EL (cell line): ENCODE results near the gene NLGN1.
A peak's percentile ranks its signal among the peaks of the same experiment; 100 is the strongest.

Experiments used
- DNase-seq: peaks from one replicate; pipeline ENCODE4 v3.0.0-alpha.2; 2016

NLGN1 gene

DNA sequence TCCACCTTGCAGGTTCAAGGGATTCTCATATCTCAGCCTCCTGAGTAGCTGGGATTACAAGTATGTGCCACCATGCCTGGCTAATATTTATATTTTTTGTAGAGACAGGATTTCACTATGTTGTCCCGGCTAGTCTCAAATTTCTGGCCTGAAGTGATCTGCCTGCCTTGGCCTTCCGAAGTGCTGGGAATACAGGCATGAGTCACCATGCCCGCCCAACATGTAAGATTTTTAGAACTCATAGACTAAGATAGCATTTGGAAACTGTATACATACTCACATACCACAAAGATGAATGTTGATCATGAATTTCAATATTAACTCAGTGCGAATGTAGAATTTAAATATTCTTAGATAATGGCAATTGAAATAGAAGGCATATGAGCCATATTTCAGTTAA, 718.9 kb downstream of the NLGN1 start:
- DNase-seq, result peak; percentile 44

DNA sequence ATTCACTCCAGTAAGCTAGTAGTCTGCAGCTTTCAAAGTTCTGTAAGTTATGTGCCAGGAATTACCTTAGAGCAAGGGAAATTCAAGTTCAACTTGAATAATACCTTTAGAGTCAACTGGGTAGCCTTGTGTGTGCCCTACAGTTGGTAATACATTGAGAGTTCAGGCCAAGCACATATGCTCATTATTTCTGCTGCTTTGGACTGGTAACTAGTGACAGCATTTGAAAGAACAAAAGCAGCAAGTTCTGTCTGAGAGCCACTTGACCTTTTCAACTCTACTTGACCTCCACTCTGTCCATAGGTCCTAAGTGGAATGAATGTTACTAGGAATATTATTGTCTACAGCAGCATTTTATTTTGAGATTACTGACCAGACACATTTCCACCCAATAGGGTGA, 723.5 kb downstream of the NLGN1 start:
- no peak for DNase-seq

DNA sequence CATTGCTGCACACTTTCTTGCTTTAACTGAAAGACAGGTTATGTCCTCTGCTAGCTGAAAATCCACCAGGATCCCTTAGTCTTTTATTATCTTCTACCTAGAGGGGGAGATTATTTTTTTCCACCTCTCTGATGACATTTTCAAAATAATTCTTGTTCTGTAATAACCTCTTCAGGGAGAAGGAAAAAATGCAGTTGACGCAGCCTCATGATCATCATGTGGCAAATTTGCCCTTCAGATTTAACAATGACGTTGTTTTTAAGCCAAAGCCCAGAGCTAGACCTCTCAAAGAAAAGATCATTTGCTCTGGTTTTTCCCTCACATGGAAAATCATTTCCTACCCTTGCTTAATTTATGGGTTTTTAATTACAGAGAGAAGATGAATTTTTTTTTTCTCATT, 724.9 kb downstream of the NLGN1 start:
- DNase-seq, result no peak

DNA sequence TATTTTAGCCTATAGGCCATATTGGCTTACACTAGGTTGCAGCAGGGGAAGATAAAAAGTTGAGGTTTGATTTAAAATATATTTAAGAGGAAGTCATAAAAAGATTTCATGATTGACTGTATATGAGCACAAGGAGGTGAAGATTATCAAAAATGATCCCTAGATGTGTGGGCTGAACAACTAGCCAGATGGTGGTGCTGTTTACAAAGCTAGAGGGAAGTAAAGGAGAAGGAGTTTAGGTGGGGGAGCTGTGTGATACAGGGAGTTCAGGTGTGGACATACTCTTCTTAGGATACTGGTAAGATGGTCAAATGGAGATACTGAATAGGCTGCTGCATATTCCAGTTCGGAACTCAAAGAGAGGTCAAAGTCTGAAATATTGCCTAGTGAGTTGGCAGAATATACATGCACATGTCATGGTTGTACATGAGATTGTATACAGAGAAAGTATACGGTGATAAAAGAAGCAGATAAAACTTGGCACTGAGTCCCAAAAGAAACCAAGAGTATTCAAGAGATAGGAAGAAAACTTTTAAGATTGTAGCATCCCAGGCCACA, 727.8 kb downstream of the NLGN1 start:
- peak; percentile 59 for DNase-seq

DNA sequence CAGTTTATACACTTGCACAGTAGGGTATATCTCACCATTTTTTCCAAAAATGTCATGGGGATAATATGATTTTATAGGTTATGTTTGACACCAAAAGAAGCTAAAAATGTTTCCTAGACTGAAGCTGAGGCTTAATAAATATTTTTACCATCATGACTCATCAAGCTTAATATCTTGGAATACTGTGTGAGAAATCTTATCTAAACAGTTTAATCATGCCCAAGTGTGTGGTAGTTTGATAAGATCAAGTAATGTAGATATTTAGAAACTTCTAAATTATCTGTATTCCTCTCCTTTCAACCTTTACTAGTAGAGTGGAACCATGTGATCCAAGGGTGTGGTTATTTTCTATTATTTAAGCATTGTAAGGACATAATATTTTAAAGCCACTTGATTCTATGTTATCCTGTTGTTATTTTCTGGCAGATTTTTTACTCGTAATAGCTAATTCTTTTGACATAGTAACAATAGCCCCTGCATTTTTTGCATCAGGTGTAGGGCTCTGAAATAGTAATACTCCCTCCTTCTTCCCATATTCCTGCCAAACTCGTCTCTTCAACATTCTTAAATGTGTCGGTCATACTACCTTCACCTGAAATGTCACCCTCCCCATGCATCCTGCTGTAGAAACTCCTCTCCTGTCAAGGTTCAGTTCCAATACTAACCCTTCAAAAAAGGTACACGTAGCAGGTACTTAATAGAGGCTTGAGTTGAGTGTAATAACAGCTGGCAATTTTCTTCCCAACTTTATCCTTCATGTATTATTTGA, 729.6 kb downstream of the NLGN1 start:
- peak; percentile 36 for DNase-seq

DNA sequence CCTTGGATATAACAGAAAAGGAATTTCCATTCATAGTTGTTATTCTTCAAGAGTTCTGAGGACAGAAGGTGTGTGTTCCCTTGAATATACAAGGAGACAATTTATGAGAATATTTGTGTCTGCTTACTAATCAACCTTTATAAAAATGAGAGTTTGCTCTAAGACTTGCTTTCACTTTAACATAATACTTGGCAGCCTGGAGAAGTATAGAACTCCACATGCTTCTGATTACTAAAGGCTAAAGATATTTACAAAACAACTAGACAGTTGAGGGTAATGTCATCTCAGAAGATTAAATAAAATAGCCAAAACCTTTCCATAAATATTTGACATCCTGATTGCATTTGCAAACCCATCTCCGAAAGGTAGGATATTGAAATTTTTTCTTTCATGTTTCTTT, 734.5 kb downstream of the NLGN1 start:
- no peak for DNase-seq

DNA sequence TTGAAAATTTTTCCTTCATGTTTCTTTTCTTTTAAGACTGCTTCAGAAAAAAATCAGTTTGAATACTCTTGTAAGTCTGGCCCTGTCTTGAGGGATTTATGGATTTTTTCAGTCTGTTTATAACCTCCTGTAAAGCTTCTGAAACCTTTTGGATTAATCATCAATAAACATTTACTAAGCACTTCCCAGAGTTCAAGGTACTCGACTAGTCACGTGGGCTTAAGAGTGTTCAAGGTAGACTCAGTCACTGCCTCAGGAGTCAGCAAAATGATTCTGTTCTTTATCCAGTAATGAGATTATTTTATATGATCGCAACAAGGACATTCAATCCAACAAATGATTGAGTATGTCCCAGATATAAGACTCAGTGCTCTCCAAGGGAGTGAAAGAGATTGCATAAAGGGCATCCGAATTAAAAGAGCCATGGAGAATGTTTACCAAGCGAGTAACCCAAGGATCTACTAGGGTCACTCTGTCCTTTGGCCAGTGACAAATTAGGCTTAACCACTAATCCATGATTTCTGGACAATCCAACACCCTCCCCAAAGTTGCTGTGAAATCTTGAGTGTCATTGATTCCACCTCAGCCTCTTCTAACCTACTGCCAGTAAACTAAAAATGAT, 735.0 kb downstream of the NLGN1 start:
- DNase-seq, result no peak

DNA sequence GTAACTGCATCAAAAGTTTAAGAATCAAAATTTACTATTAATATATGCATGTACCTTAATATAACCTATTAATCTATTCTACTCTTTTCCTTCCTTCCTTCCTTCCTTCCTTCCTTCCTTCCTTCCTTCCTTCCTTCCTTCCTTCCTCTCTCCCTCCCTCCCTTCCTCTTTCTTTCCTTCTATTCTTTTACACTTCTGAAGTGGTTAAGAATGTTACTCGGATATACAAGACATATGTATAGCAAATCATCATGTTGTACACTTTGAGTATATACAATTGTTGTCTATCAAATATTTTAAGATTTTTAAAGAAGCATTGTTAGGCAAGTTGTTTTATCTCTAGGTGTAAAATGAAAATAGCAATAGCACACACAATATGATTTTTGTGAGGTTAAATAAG, 748.5 kb downstream of the NLGN1 start:
- DNase-seq, result no peak

DNA sequence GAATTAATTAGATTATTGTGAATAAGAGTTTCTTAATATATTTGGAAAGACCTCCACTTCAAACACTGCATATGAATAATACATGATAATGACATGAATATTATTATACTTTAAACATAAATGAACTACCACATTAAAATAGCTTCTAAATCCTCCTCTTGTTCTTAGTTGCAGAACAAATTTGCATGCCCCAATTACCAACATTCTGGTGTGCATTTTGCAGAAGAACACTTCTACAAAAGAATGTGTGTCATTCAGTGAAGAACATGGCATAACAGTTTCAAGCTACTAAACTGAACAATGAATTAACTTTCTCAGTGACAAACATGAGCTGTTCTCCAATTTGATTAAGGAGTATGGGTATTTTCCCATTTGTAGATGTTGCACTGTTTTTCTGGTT, 750.3 kb downstream of the NLGN1 start:
- no peak for DNase-seq

DNA sequence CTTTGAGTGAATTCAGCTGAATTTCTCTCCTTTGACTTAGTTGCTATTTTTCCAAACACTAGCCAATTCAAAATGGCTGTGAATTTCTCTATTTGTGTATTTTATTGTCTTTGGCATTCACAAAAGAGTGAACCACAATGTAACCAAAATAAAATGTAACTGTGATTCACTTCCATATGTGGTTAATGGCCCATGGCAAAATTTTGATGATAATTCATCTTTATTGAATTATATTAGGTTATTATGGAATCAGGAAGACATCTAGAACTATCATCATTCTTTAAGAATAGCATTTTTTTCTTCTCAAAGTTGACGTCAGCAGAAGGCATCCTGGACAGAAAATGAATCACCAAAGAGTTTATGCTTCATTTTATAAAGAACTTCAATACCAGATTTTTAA, 756.3 kb downstream of the NLGN1 start:
- DNase-seq, result peak; percentile 61

DNA sequence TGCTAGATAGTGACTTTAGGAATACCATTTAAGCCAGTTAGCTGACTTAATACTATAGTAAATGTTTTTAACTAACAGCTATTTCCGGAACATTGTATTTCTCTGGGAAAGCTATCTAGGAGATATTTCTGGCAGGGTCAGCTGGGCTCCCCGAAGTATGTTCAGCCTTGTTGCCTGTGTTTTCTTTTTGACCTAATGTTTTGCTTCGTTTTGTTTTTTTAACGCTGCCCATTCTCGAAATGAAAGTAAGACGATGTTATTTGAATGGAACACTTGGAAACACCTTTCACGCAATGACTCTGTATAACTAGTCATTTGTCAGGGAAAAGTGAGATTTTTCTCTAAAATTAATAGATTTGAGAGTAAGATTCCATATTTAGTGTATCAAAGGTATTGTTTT, 758.7 kb downstream of the NLGN1 start:
- DNase-seq, result no peak

DNA sequence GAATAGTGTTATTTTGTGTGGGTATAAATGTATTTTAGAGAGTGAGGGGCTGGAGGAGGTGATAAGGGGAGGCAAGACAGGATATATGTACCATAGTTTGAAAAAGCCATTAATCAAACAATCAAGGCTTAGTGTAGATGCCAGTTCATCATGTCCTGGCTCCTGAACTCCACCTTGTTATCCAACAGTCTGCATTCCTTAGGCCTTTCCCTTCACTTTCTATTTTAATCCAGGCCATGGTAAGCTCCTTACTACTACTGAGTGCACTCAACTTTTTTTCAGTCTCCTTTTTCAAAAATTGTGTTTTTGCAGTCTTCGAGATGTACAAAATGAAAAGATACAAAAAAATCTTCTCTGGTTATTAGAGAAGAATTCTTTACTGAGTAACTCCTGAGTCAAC, 761.1 kb downstream of the NLGN1 start:
- no peak for DNase-seq

DNA sequence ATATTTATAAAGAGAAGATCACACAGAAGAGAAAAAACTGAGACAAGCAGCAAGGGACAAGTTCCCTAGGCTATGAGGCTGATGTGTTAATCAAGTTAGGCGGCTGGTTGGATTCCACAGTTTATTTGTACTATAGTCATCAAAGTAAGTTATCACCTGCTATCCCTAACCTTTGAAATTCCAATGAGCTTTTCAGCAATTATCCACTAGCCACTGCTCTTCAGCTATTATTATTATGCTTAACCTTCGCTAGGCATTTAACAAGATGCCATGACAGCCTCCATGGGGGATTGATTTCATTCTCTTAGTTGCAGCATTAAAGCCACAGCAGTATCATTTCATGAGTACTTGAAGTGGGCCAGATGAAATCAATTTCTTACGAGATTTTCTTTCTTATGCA, 762.1 kb downstream of the NLGN1 start:
- no peak for DNase-seq

DNA sequence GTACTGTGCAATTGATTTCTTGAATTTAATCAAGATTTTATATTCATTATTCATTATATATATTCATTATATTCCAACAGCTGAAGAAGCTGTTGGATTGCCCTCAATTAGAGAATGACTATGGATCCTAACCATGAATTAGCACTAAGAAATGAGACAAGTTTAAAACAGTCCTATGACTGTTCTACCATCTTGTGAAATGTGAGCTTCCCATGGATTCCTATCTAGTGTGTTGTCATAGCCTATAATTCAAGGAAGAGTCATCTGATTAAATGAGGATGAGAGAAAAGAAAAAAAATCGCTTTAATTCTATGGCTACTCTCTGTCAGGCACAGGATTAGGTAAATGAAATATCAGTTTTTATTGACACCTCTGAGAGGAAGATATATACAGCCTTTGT, 765.0 kb downstream of the NLGN1 start:
- DNase-seq, result peak; percentile 28

DNA sequence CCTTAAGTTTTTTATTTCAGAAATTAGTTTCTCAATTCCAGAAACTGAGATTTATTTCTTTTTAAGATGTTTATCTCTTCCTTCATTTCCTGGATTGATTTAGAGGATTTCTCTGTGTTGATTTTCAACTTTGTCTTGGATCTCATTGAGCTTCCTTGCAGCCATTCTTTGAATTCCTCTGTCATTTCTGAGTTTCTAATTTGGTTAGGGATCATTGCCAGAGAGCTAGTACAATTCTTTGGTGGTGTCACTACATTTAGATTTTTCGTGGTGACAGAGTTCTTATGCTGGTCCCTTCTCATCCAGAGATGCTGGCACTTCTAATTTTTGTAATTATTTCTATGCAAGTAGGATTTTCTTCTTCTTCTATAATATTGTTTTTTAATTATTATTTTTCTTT, 770.5 kb downstream of the NLGN1 start:
- DNase-seq, result peak; percentile 36

DNA sequence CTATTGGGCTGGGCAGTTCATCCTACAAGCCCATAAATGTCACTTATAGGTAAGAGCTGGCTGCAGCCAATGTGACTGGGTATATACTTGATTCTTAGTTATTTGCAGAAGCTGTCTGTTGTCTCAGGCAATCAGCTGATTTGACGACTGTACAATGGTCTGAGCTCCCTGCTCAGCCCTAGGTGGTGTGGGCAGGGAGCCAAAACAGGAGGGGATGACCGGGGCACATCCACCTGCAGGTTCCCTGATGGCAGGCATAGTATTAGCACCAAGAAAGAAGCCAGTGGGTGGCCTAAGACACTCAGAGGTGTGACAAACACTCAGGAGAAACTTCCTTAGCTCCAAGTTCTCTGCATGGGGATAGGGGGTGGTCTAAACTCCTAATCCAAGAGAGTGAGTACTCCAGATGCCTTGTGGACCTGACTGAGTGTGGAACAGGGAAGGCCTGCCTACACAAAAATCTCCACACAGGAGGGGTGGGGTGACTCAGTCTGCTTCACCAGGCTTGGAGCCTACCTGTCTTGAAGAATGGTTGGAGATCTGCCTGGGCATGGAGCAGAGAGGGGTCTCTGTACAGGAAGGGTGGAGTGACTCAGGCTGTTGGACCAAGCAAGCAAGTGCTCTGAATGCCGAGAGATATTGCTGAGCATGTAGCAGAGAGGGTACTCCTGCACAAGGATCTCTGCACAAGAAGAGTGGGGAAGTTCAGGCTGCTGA, 771.2 kb downstream of the NLGN1 start:
- DNase-seq, result no peak

DNA sequence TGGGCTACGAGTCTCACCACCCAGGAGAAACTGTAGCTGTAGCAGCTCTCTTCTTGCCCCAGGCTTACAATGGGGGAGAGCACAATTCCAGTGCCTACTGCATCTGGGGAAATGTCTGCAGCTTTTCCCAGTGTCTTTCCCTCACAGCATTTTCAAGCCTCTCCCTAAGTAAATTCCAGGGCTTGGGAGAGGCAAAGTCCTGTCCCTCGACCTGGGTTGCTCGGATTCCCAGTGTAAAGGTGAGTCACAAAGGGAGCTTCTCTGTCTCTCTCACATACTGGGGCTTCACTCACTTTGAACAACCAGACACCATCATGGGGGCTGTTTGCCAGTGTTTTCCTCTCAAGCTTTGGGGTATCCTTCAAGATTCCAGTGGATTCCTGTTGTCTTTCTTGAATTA, 772.2 kb downstream of the NLGN1 start:
- DNase-seq, result no peak

DNA sequence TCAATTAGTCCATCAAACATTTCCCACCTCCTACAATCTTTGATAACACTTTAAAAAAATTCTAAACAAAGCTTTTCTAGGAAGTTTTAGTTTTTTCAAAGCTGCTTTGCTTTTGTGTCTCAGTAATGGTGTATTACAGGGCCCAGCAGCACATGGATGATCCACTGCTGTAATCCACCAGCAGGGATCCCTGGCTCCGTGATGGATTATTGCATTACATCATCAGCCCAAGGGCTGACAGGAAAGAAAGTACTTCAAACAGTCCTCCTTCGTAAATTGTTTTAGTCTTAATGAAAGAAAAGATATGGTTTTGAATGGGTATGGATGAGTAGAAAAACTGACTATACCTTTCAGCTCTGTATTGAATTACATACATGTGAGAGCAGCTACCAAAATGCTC, 772.7 kb downstream of the NLGN1 start:
- no peak for DNase-seq

DNA sequence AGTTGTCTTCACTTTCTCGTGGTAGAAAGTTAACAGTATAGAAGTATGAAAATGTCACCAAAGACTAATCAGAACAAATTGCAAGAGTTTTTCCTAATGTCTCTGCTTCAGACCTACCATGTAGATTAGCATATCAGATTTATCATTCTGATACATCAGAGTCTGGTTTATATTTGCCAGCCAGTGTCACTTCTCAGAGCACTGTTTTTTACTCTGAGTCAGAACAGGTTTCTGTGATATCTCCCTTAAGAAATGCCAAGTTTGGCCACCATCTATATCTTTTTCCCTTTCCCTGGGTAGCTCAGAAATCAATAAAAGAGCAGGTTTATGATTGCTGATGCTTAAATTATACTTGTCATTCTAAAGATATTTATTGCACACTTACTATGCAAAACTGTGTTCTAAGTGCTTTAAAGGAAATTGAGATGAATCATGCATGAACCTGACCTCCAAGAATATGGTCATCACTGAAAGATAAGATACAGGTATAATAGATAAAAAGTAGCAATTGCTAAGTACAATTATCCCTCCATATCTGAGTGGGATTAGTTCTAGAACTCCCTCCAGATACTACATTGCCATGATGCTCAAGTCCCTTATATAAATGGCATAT, 788.9 kb downstream of the NLGN1 start:
- DNase-seq, result no peak

DNA sequence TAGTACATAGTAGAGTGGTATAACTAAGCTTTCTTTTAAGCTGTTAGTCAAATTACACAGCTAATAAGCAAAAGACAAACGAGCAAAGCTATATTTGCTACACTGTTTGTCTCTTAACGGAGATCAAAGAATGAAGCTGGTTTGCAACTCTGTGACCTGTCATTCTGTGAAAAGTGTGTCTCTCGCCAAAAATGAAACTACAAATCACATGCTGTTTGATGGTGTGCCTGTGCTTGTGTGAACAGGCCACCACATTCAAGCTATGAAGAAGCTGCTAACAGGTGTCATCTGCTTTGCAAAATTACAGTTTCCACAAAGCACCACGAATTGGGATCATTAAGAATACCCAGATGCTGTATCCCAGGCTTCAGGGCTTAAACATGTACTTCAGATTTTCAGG, 793.8 kb downstream of the NLGN1 start:
- DNase-seq, result no peak

DNA sequence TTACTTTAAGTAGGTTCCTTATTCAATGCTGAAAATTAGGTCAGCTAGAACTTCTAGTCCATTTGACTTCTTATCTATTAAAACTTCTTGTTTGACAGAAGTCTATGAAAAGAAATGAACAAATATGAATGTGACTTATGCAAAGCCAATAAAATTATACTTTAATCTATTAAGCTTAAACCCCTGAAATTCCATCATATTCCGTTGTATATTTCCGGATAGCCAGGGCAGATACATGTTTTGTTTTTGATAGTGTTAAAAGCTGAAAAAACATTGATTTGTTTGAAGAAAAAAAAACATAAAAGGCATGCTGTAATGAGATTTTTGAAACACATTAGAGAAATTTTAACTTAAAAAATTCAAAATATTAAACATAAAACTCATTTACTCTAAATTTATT, 794.4 kb downstream of the NLGN1 start:
- DNase-seq, result no peak

DNA sequence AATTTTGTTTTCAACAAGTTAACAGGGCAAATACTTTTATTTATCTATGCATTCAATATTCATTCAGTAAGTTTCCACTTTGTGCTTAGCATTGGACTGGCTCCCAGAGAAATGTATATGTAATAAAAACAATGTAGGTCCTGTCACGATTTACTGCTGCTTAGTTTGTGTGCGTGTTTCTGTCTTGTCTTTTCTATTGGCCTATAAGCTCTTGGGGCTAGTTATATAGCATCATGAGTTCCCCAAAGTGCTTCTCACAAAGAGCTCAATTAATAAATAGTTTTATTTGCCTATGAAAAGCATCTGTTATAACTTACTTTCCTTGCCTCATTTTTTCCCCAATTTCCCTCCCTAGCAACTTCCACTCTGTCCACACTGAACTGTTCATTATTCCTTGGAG, 794.9 kb downstream of the NLGN1 start:
- DNase-seq, result no peak

DNA sequence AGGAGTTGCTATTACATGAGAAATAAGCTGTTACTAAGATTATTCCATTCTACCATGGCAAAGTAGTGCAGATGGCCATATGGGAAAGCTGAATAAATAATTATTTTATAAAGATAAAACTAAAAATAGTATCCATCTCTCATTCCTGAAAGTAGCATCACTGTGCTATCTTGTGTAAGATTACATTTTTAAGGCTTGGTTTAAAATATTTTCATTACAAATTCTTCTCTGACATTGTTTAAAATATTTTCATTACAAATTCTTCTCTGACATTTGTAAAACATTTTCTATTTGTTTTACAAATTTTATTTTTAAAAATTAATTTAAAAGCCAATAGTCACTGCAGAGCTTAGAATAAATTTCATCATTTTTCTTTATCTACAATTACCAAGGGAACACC, 796.1 kb downstream of the NLGN1 start:
- no peak for DNase-seq

DNA sequence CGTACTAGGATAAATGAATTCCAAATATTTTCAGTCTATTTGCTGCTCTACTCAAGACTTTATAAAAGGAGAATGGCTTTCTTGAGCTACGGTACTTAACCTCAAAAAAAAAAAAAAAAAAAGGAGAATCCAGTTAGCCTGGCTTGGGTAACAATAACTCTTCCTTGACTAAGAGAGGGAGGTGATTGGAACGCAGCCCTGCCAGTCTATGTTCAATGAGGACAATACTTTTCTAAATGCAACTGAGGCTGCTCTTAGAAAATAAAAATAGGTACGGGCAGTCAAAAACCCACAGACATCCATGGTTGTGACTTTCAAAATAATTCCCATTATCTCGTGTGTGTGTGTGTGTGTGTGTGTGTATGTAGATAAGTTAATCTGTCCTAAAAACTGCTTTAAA, 799.9 kb downstream of the NLGN1 start:
- DNase-seq, result no peak
